ENCODE measurements around the gene HRAS.

The HRAS gene

DNA sequence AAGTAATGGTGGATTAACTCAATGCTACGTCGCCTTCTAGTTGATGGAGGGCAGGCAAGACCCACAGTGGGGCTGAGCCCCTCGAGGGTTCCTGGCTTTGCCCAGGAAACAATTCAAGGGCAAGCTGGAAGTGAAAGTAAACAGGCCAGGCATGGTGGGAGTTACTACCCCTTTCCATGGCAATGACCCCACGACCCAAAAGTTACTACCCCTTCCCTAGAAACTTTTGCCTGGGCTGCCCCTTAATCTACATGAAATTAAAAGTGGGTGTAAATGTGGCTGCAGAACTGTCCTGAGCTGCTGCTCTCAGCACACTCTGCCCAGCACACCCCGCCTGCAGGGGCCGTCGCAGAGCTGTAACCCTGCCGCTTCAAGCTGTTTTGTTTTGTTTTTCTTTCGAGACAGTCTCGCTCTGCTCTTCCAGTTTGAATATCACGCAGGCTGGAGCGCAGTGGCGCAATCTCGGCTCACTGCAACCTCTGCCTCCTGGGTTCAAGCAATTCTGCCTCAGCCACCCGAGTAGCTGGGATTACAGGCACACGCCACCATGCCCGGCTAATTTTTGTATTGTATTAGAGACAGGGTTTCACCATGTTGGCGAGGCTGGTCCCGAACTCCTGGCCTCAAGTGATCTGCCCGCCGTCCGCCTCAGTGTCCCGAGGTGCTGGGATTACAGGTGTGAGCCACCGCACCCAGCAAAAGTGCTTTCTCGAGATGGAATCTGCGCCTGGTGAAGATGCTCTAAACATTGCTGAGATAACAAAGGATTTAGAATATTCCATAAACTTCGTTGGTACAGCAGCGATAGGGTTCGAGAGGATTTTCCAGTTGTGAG is 22.4 kb downstream of the HRAS start:
- no peaks in the 10 kb centered on the region for H3K27me3 ChIP-seq (ENCODE audit: control insufficient read depth, low read length)
- TF ChIP-seq, protein P1, sequence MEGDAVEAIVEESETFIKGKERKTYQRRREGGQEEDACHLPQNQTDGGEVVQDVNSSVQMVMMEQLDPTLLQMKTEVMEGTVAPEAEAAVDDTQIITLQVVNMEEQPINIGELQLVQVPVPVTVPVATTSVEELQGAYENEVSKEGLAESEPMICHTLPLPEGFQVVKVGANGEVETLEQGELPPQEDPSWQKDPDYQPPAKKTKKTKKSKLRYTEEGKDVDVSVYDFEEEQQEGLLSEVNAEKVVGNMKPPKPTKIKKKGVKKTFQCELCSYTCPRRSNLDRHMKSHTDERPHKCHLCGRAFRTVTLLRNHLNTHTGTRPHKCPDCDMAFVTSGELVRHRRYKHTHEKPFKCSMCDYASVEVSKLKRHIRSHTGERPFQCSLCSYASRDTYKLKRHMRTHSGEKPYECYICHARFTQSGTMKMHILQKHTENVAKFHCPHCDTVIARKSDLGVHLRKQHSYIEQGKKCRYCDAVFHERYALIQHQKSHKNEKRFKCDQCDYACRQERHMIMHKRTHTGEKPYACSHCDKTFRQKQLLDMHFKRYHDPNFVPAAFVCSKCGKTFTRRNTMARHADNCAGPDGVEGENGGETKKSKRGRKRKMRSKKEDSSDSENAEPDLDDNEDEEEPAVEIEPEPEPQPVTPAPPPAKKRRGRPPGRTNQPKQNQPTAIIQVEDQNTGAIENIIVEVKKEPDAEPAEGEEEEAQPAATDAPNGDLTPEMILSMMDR (IDR thresholded peaks at IDR 0.05; ENCODE audit: low read depth, low read length, poor library complexity, severe bottlenecking), result no peak
- no peak for TF ChIP-seq EZH2phosphoT487 (IDR thresholded peaks at IDR 0.05; ENCODE audit: borderline replicate concordance, low read length)
- H3K4me1 ChIP-seq (ENCODE audit: control insufficient read depth, low read length), result peaks cover 1% of the 10 kb centered on the region; the same call in 1 of the 2 replicates
- no peak overlapping the region for H3K27ac ChIP-seq (ENCODE audit: low read depth, low read length)
- H3K4me2 ChIP-seq (ENCODE audit: low read length), result no peak overlapping the region
- no peaks in the 10 kb centered on the region for H4K20me1 ChIP-seq (ENCODE audit: control insufficient read depth, insufficient read depth, low read depth, low read length)
- no peaks in the 10 kb centered on the region for H3K9me2 ChIP-seq (replicated peaks; ENCODE audit: control insufficient read depth, low read length)
- H3F3A ChIP-seq (ENCODE audit: control insufficient read depth, insufficient read depth), result no peaks in the 10 kb centered on the region
- H3K9me3 ChIP-seq (ENCODE audit: control insufficient read depth, insufficient read depth, low read length), result peaks cover 7% of the 10 kb centered on the region; the same call in 1 of the 2 replicates
- H3K79me2 ChIP-seq (ENCODE audit: control insufficient read depth, low read length), result no peaks in the 10 kb centered on the region
- H3K36me3 ChIP-seq (ENCODE audit: control insufficient read depth, low read length), result no peaks in the 10 kb centered on the region
- H3K4me3 ChIP-seq (ENCODE audit: low read length), result no peak overlapping the region

DNA sequence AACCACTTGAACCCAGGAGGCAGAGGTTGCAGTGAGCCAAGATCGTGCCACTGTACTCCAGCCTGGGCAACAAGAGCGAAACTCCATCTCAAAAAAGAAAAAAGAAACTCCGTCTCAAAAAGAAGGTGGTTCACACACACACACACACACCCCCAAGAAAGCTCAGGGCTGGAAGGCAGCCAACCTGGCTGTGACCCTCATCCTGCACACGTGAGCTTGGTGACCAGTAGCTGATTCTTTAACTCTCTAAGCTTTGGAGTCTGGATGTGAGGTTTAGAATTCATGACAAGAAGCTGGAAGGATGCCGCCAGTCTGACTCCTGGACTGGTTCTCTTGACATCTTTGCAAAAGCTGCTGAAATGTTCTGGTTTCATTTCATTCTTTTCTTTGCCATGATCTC is 26.4 kb downstream of the HRAS start:
- Histone ChIP-seq H3F3A (ENCODE audit: control insufficient read depth, insufficient read depth) (peaks cover 3% of the 10 kb centered on the region; the same call in 1 of the 2 replicates), H3K36me3 (ENCODE audit: control insufficient read depth, low read length) (peaks cover 13% of the 10 kb centered on the region; the same call in 1 of the 2 replicates), H3K4me1 (ENCODE audit: control insufficient read depth, low read length) (peaks cover 28% of the 10 kb centered on the region), H3K79me2 (ENCODE audit: control insufficient read depth, low read length) (peaks cover 31% of the 10 kb centered on the region), H4K20me1 (ENCODE audit: control insufficient read depth, insufficient read depth, low read depth, low read length) (no peaks in the 10 kb centered on the region), H3K4me3 (ENCODE audit: low read length) (no peak overlapping the region), H3K9me3 (ENCODE audit: control insufficient read depth, insufficient read depth, low read length) (no peaks in the 10 kb centered on the region), H3K9me2 (replicated peaks; ENCODE audit: control insufficient read depth, low read length) (no peaks in the 10 kb centered on the region), H3K27ac (ENCODE audit: low read depth, low read length) (no peak overlapping the region), H3K4me2 (ENCODE audit: low read length) (no peak overlapping the region), H3K27me3 (ENCODE audit: control insufficient read depth, low read length) (no peaks in the 10 kb centered on the region)
- TF ChIP-seq EZH2phosphoT487 (IDR thresholded peaks at IDR 0.05; ENCODE audit: borderline replicate concordance, low read length), result no peak
- TF ChIP-seq, protein P1 (IDR thresholded peaks at IDR 0.05; ENCODE audit: low read depth, low read length, poor library complexity, severe bottlenecking), result no peak

DNA sequence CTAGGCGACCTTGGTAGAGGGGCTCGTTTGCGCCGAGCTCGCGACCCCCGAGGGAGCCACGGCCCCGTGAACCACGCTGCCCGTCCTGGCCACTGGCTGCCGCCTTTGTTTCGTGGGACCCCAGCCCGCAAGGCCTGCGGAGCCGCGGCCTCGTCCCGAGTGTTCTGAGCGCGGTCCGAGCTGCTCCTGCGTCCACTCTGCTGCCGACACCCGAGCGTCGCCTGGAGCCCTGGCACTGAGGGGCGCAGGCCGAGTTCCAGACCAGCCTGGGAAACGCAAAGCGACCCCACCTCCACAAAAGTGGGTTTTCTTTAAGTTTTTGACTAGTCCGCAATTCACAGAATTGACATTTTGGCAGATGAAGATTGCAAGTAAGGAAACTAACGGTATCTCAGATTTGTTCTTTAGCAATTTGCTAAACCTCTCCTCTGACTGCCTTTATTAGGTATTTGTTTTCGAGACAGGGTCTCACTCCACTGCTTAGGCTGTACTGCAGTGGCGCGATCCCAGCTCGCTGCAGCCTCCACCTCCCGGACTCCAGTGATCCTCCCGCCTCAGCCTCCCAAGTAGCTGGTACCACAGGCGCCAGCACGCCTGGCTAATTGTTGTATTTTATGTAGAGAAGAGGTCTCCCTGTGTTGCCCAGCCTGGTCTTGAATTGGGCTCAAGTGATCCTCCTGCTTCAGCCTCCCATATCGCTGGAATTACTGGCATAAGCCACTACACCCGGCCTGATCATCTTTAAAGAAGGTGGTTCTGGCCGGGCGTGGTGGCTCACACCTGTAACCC is 27.5 kb downstream of the HRAS start:
- Histone ChIP-seq H3K4me2 (ENCODE audit: low read length) (peak overlapping the region; percentile 83), H3K27ac (ENCODE audit: low read depth, low read length) (no peak overlapping the region)

More for the DNA sequence above, 27.5 kb downstream of the HRAS start:
- TF ChIP-seq EZH2phosphoT487 (IDR thresholded peaks at IDR 0.05; ENCODE audit: borderline replicate concordance, low read length), result no peak
- TF ChIP-seq, protein P1 (IDR thresholded peaks at IDR 0.05; ENCODE audit: low read depth, low read length, poor library complexity, severe bottlenecking), result no peak
- Histone ChIP-seq H3F3A (ENCODE audit: control insufficient read depth, insufficient read depth) (peaks cover 3% of the 10 kb centered on the region; the same call in 1 of the 2 replicates), H3K9me3 (ENCODE audit: control insufficient read depth, insufficient read depth, low read length) (no peaks in the 10 kb centered on the region), H3K27me3 (ENCODE audit: control insufficient read depth, low read length) (no peaks in the 10 kb centered on the region), H4K20me1 (ENCODE audit: control insufficient read depth, insufficient read depth, low read depth, low read length) (no peaks in the 10 kb centered on the region), H3K36me3 (ENCODE audit: control insufficient read depth, low read length) (peaks cover 16% of the 10 kb centered on the region; the same call in 1 of the 2 replicates), H3K4me1 (ENCODE audit: control insufficient read depth, low read length) (peaks cover 31% of the 10 kb centered on the region), H3K9me2 (replicated peaks; ENCODE audit: control insufficient read depth, low read length) (no peaks in the 10 kb centered on the region), H3K79me2 (ENCODE audit: control insufficient read depth, low read length) (peaks cover 38% of the 10 kb centered on the region), H3K4me3 (ENCODE audit: low read length) (peak overlapping the region; percentile 97)

Measured in DOHH2 (cell line).